Natural killer cell (primary cell): ENCODE measurements around the gene NIPAL4. TPM values are rescaled to one million over a fixed set of nuclear protein-coding genes. Genes with fewer than 3 reads are reported as not detected.

ENCODE experiments used
- ATAC-seq, 3 donors: fragments of 150-1000 bp in 2 of 3; fragments of 200-7000 bp in 1 of 3; cut with Tn5 transposase; 1 replicate in 1 of 3; 2 replicates in 2 of 3; pipeline ENCODE4 v1.10.0; 2021; ENCODE audit warnings: mild to moderate bottlenecking in 2 of 3, moderate library complexity in 2 of 3
- DNase-seq, 2 donors: peaks; one replicate each; pipeline versions ENCODE4 v3.0.0 to v3.0.0-alpha.2; 2013 to 2021; ENCODE audit warnings: mixed read lengths in 1 of 2
- H3K27ac ChIP-seq: one replicate; pipeline ENCODE4 v1.5.1; 2013; ENCODE audit warnings: mild to moderate bottlenecking, low read length
- H3K27me3 ChIP-seq: one replicate; pipeline ENCODE4 v1.6.1; 2013; ENCODE audit warnings: low read length; ENCODE audit not compliant: control insufficient read depth, insufficient read depth
- H3K36me3 ChIP-seq: one replicate; pipeline ENCODE4 v1.6.1; 2013; ENCODE audit warnings: low read length; ENCODE audit not compliant: control insufficient read depth, insufficient read depth
- H3K4me1 ChIP-seq: one replicate; pipeline ENCODE4 v1.6.1; 2013; ENCODE audit warnings: low read length; ENCODE audit not compliant: control insufficient read depth, insufficient read depth
- H3K4me3 ChIP-seq: one replicate; pipeline ENCODE4 v1.5.1; 2013; ENCODE audit warnings: low read length
- H3K9me3 ChIP-seq: one replicate; pipeline ENCODE4 v1.6.1; 2013; ENCODE audit warnings: low read length; ENCODE audit not compliant: control insufficient read depth, insufficient read depth
- H3K27ac Mint-ChIP-seq, 2 donors: one replicate each; pipeline ENCODE4 v1.8.0; 2022; ENCODE audit warnings: mild to moderate bottlenecking in 2 of 2, mixed read lengths in 2 of 2, moderate library complexity in 1 of 2
- H3K27me3 Mint-ChIP-seq, 2 donors: one replicate each; pipeline ENCODE4 v1.8.0; 2022; ENCODE audit warnings: low read depth in 2 of 2, mixed read lengths in 2 of 2
- H3K36me3 Mint-ChIP-seq: one replicate; pipeline ENCODE4 v1.8.0; 2022; ENCODE audit warnings: mixed read lengths
- H3K4me1 Mint-ChIP-seq, 2 donors: one replicate each; pipeline ENCODE4 v1.8.0; 2022; ENCODE audit warnings: mixed read lengths in 2 of 2
- H3K4me3 Mint-ChIP-seq: one replicate; pipeline ENCODE4 v1.8.0; 2022; ENCODE audit warnings: mild to moderate bottlenecking, moderate library complexity, mixed read lengths
- H3K9me3 Mint-ChIP-seq, 2 donors: one replicate each; pipeline ENCODE4 v1.8.0; 2022; ENCODE audit warnings: mixed read lengths in 2 of 2
- WGBS: methylation state at CpG from one replicate; pipeline ENCODE4 v1.1.7; 2013; ENCODE audit warnings: missing lambda C conversion rate; ENCODE audit not compliant: insufficient coverage; 5-methylcytosine and 5-hydroxymethylcytosine counted together
- intact Hi-C: fragments of 100-400 bp; cut with micrococcal nuclease; formaldehyde crosslinking; loops from one replicate; pipeline ENCODE4 v1.14.2; 2022
- total RNA-seq, 4 donors: library from RNA; stranded (reverse); fragments of 120-200 nt in 1 of 4; gene quantifications; one replicate each; pipeline versions ENCODE4 v1.2.3 to v1.2.4, GENCODE V29; 2013 to 2022
- TF ChIP-seq, protein P1 (sequence below): fragments of 200-600 bp; IDR thresholded peaks from one replicate; pipeline ENCODE4 v1.8.0; 2022; ENCODE audit warnings: antibody characterized with exemption

Gene NIPAL4
- total RNA-seq, 3 donors from 2014 or later (not counting 1 experiment from before 2014, with no cell fraction given), result 0.39 to 1.3 TPM; not detected in 1

GRCh38 chr5:157494178-157494832, 34.3 kb downstream of the NIPAL4 start:
- Mint-ChIP-seq H3K36me3 (no peaks in the 10 kb centered on the region), H3K4me1 (no peaks in the 10 kb centered on the region), H3K27me3 (no peaks in the 10 kb centered on the region), H3K9me3 (peaks cover 0 to 2% of the 10 kb centered on the region in 2 donors), H3K27ac (no peak overlapping the region), H3K4me3 (no peak overlapping the region)
- H3K27ac ChIP-seq, result no peak overlapping the region
- intact Hi-C loops, result no loop called here
- no peaks in the 10 kb centered on the region for H3K36me3 ChIP-seq
- H3K4me3 ChIP-seq, result no peak overlapping the region
- 80% methylated on average over 5 of the region's 5 CpGs for WGBS
- no peak for DNase-seq
- TF ChIP-seq, protein P1, sequence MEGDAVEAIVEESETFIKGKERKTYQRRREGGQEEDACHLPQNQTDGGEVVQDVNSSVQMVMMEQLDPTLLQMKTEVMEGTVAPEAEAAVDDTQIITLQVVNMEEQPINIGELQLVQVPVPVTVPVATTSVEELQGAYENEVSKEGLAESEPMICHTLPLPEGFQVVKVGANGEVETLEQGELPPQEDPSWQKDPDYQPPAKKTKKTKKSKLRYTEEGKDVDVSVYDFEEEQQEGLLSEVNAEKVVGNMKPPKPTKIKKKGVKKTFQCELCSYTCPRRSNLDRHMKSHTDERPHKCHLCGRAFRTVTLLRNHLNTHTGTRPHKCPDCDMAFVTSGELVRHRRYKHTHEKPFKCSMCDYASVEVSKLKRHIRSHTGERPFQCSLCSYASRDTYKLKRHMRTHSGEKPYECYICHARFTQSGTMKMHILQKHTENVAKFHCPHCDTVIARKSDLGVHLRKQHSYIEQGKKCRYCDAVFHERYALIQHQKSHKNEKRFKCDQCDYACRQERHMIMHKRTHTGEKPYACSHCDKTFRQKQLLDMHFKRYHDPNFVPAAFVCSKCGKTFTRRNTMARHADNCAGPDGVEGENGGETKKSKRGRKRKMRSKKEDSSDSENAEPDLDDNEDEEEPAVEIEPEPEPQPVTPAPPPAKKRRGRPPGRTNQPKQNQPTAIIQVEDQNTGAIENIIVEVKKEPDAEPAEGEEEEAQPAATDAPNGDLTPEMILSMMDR, result no peak
- ATAC-seq, result peak in 2 of 3 donors; percentile 48 to 81
- H3K9me3 ChIP-seq, result no peaks in the 10 kb centered on the region
- H3K27me3 ChIP-seq, result no peaks in the 10 kb centered on the region
- H3K4me1 ChIP-seq, result no peaks in the 10 kb centered on the region

DNA sequence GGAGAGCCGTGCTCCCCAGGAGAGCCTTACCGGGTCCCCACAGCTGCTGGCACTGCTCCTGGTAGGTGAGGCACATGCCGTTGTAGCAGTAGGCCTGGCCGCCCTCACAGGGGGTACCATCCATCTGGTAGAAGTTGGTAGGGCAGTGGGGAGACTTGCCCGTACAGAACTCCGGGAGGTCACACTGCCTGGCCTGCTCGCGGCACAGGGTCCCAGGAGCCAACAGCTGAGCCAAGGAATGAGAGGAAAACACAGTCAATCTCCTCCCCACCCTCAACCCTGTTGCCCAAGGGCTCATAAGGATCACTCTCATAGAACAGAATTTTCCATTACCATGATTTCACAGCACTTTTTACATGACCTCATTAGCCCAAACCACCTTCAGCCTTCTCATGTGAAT, 36.9 kb downstream of the NIPAL4 start:
- Mint-ChIP-seq H3K27ac (no peak overlapping the region), H3K9me3 (peaks cover 0 to 2% of the 10 kb centered on the region in 2 donors), H3K27me3 (no peaks in the 10 kb centered on the region), H3K4me3 (no peak overlapping the region), H3K4me1 (peaks cover 0 to under 1% of the 10 kb centered on the region in 2 donors), H3K36me3 (no peaks in the 10 kb centered on the region)
- 95% methylated on average over 8 of the region's 8 CpGs for WGBS
- TF ChIP-seq, protein P1, result no peak
- H3K4me3 ChIP-seq, result no peak overlapping the region
- H3K4me1 ChIP-seq, result peaks cover 15% of the 10 kb centered on the region
- ATAC-seq, result no peak
- intact Hi-C loops, result no loop called here
- no peaks in the 10 kb centered on the region for H3K9me3 ChIP-seq
- no peaks in the 10 kb centered on the region for H3K27me3 ChIP-seq
- H3K27ac ChIP-seq, result no peak overlapping the region
- no peaks in the 10 kb centered on the region for H3K36me3 ChIP-seq
- DNase-seq, result no peak

- intact Hi-C loops, result no loop called here
- no peaks in the 10 kb centered on the region for H3K36me3 ChIP-seq
- H3K27ac Mint-ChIP-seq, result no peak overlapping the region
- H3K4me1 Mint-ChIP-seq, result peaks cover 10 to 12% of the 10 kb centered on the region in 2 donors
- H3K27me3 Mint-ChIP-seq, result no peaks in the 10 kb centered on the region
- DNase-seq, result no peak
- TF ChIP-seq, protein P1, result no peak
- H3K4me3 ChIP-seq, result no peak overlapping the region
- no peak for ATAC-seq
- H3K9me3 ChIP-seq, result no peaks in the 10 kb centered on the region
- WGBS, result 97% methylated on average over 10 of the region's 10 CpGs
- H3K4me3 Mint-ChIP-seq, result no peak overlapping the region
- no peak overlapping the region for H3K27ac ChIP-seq
- peaks cover 0 to 2% of the 10 kb centered on the region in 2 donors for H3K9me3 Mint-ChIP-seq
- H3K27me3 ChIP-seq, result no peaks in the 10 kb centered on the region
- H3K4me1 ChIP-seq, result peaks cover 24% of the 10 kb centered on the region
- no peaks in the 10 kb centered on the region for H3K36me3 Mint-ChIP-seq
Observed at GRCh38 chr5:157497875-157498611, 38.0 kb downstream of the NIPAL4 start.
